Right lobe of liver (tissue), 4 donors: ENCODE results near the gene MPPED1.

ENCODE experiments used
- POLR2A ChIP-seq: fragments of 450-650 bp; IDR thresholded peaks from one replicate; pipeline ENCODE4 v1.6.1; 2017; ENCODE audit warnings: antibody characterized with exemption, mild to moderate bottlenecking
- TF ChIP-seq, protein P1 (sequence below), 4 donors: fragments of 200-600 bp in 3 of 4; fragments of 450-650 bp in 1 of 4; IDR thresholded peaks; one replicate each; pipeline versions ENCODE4 v1.5.1 to v1.8.0; 2016 to 2022; ENCODE audit warnings: antibody characterized with exemption in 4 of 4, mild to moderate bottlenecking in 2 of 4
- donor health status: DM: no; HTN: no; CAD: no.
- donor health status: DM: no; HTN: no; CAD: no.
- donor health status: DM: no; HTN: yes; CAD: no.

DNA sequence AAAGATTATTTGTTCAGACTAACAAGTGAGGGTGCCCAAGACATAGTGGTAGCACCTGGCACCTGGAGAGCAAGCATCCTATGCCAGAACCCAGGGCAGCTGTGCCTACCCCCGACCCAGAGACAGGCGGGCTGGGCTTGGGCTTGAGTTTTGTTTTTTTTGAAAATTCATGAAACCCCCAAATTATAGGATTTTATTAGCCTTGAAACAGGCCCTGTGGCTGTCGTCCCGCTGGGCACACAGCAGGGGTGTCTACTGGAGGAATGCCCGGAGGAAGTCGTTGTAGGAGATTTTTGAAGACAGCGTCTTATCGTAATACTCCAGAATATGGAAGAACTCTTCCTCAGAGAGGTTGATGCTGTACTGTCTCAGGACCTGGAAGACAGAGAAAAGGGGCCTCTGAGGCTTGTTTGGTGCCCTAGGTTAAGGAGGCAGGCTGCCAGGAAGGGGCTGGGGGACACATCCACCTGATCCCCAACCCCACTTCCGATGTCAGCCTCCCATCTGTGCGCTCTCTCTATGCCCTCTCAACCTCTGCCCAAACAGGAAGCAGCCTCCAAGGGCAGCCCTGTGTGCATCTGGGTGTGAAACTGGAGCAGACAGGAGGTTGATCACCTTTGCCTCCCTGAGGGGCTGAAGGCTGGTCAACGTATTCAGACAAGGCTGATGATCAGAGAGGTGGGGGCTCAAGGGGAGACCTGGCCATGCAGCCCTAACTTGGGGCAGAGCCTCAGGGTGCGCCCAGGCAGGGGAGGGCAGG, 117.0 kb downstream of the MPPED1 start:
- no peak for TF ChIP-seq POLR2A
- TF ChIP-seq, protein P1, sequence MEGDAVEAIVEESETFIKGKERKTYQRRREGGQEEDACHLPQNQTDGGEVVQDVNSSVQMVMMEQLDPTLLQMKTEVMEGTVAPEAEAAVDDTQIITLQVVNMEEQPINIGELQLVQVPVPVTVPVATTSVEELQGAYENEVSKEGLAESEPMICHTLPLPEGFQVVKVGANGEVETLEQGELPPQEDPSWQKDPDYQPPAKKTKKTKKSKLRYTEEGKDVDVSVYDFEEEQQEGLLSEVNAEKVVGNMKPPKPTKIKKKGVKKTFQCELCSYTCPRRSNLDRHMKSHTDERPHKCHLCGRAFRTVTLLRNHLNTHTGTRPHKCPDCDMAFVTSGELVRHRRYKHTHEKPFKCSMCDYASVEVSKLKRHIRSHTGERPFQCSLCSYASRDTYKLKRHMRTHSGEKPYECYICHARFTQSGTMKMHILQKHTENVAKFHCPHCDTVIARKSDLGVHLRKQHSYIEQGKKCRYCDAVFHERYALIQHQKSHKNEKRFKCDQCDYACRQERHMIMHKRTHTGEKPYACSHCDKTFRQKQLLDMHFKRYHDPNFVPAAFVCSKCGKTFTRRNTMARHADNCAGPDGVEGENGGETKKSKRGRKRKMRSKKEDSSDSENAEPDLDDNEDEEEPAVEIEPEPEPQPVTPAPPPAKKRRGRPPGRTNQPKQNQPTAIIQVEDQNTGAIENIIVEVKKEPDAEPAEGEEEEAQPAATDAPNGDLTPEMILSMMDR (IDR thresholded peaks at IDR 0.05): no peak
